OCI-LY3 (cell line): ENCODE data around the gene CLCF1.

ENCODE experiments used
- H2AFZ ChIP-seq: fragments of 200-600, 300-600 bp; shearing (Covaris generic); 2 replicates; pipeline ENCODE4 v1.6.0; 2014; ENCODE audit warnings: antibody characterized with exemption, low read depth, low read length
- H3K27ac ChIP-seq: fragments of 200-600, 300-600 bp; sonication (generic); 2 replicates; pipeline ENCODE4 v1.5.1; 2014; ENCODE audit warnings: mild to moderate bottlenecking, low read length, moderate library complexity, mixed read lengths
- H3K27me3 ChIP-seq: fragments of 200-600, 300-600 bp; sonication (generic); 2 replicates; pipeline ENCODE4 v1.6.1; 2014; ENCODE audit warnings: low read depth, low read length, mixed read lengths
- H3K36me3 ChIP-seq: fragments of 200-600, 300-600 bp; sonication (generic); replicated peaks from 2 replicates; pipeline ENCODE3; 2014; ENCODE audit warnings: low read depth, low read length, mixed read lengths
- H3K4me1 ChIP-seq: fragments of 300-600, 200-600 bp; sonication (generic); 2 replicates; pipeline ENCODE4 v1.6.1; 2014; ENCODE audit warnings: low read length, mixed read lengths
- H3K4me2 ChIP-seq: fragments of 200-600, 300-600 bp; sonication (generic); 2 replicates; pipeline ENCODE4 v1.6.1; 2014; ENCODE audit warnings: low read length, mixed read lengths
- H3K4me3 ChIP-seq: fragments of 300-600, 200-600 bp; sonication (generic); 2 replicates; pipeline ENCODE4 v1.5.1; 2014; ENCODE audit warnings: antibody characterized with exemption, mild to moderate bottlenecking, low read length, moderate library complexity
- H3K79me2 ChIP-seq: fragments of 300-600, 200-600 bp; shearing (Covaris generic); 2 replicates; pipeline ENCODE4 v1.6.1; 2014; ENCODE audit warnings: mild to moderate bottlenecking, low read length, mixed read lengths
- H3K9ac ChIP-seq: fragments of 300-600, 200-600 bp; shearing (Covaris generic); 2 replicates; pipeline ENCODE4 v1.6.0; 2014; ENCODE audit warnings: mild to moderate bottlenecking, low read length, moderate library complexity
- H3K9me3 ChIP-seq: fragments of 200-600, 300-600 bp; shearing (Covaris generic); 2 replicates; pipeline ENCODE4 v1.6.1; 2014; ENCODE audit warnings: low read length, mixed read lengths; ENCODE audit not compliant: insufficient read depth
- H4K20me1 ChIP-seq: fragments of 200-600, 300-600 bp; sonication (generic); 2 replicates; pipeline ENCODE4 v1.6.1; 2016; ENCODE audit warnings: low read length, mixed read lengths; ENCODE audit not compliant: insufficient read depth
- CTCF ChIP-seq: fragments of 200-600, 300-600 bp; sonication (generic); IDR thresholded peaks from 2 replicates; pipeline ENCODE4 v1.5.1; 2014; ENCODE audit warnings: antibody characterized with exemption, low read length, low read depth
- EZH2phosphoT487 ChIP-seq: fragments of 200-600 bp; shearing (Covaris generic); IDR thresholded peaks from 2 replicates; pipeline ENCODE4 v1.6.1; 2018; ENCODE audit warnings: antibody characterized with exemption, mixed run types, low read depth

Gene CLCF1

GRCh38 chr11:67401495-67402191 lies 28.2 kb upstream of the CLCF1 start, which contains the start of gene PPP1CA:
Gene PPP1CA (minus strand): TSS chr11:67401858. CDS start chr11:67401782, 76 bp downstream.
- H2AFZ ChIP-seq: 0 out of 2 replicates have a peak within 1 kb of the TSS, but pooled peaks have one; percentile 45
- peaks cover 8% of the 10 kb centered on the region; the same call in 1 of the 2 replicates for H4K20me1 ChIP-seq
- peak within 1 kb of the TSS; percentile 97 for H3K9ac ChIP-seq
- TF ChIP-seq CTCF (peak; percentile 27), EZH2phosphoT487 (no peak)
- H3K4me3 ChIP-seq: peak within 1 kb of the TSS; percentile 94
- H3K4me2 ChIP-seq: peak within 1 kb of the TSS; percentile 98
- peaks cover 34% of the 10 kb centered on the region for H3K36me3 ChIP-seq
- H3K27me3 ChIP-seq: no peaks in the 10 kb centered on the region
- H3K9me3 ChIP-seq: no peaks in the 10 kb centered on the region
- H3K27ac ChIP-seq: peak within 1 kb of the TSS; percentile 79
- H3K4me1 ChIP-seq: peaks cover 39% of the 10 kb centered on the region
- H3K79me2 ChIP-seq: peaks cover 21% of the 10 kb centered on the region

DNA sequence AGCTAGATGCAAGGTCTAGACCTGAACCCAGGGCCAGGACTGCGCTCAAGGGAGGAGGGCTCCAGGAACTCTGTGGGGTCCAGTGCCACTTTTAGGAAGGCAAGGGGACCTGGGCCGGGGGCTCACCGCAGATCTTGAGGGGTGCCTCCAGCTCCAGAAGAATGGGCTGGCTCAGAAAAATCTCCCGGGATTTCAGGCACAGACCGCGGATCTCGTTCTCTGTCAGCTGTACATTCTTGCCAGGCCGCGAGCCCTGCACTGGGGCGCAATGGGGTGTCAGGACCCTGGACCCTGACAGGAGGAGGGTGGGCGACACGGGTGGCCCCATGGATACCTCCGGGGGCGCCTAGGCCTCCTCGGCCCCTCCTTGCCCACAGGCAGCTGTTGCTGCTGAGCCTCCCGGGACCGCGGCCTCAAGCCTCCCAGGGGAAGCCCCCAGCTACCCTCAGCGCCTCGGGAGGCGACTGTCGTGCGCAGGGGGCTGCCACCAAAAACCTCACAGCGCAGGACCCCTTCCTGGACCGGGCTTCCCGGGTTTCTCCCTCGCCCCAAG lies 27.6 kb upstream of the CLCF1 start:
- TF ChIP-seq EZH2phosphoT487 (no peak), CTCF (no peak)
- Histone ChIP-seq H3K9ac (peak overlapping the region; percentile 97), H2AFZ (no peak overlapping the region), H3K79me2 (peaks cover 21% of the 10 kb centered on the region), H3K9me3 (no peaks in the 10 kb centered on the region), H3K27me3 (no peaks in the 10 kb centered on the region), H4K20me1 (peaks cover 11% of the 10 kb centered on the region; the same call in 1 of the 2 replicates), H3K36me3 (peaks cover 39% of the 10 kb centered on the region), H3K4me3 (peak overlapping the region; percentile 94), H3K4me2 (peak overlapping the region; percentile 93), H3K27ac (peak overlapping the region; percentile 67), H3K4me1 (peaks cover 39% of the 10 kb centered on the region)

DNA sequence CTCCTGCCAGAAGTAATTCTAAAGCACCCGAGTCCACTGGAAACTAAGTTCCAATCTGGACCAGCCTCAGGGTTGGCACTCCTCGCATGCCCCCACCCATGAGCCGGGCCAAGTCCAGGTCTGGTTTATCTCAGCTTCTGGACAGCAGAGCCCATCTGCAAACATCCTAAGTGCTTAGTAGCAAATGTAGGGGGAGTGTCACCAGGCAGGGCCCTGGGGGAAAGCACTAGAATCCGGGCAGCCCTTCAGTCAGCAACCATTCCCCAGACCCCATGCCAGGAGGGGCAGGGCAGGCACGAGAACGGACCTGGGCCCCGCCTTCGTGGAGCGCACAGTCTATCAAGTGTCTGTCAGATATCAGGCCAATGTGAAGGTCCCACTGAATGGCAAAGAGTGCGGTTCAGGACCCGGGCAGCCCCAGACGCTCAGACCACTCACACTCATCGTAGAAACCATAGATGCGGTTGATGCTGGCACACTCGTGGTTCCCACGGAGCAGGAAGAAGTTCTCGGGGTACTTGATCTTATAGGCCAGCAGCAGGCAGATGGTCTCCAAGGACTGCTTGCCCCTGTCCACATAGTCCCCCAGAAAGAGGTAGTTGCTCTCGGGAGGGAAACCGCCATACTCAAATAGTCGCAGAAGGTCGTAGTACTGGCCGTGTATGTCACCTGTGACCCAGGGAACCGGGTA lies 27.0 kb upstream of the CLCF1 start:
- H3K79me2 ChIP-seq: peaks cover 21% of the 10 kb centered on the region
- H2AFZ ChIP-seq: no peak overlapping the region
- peak overlapping the region; percentile 93 for H3K4me2 ChIP-seq
- H3K27ac ChIP-seq: peak overlapping the region; percentile 67
- H3K27me3 ChIP-seq: no peaks in the 10 kb centered on the region
- peak overlapping the region; percentile 97 for H3K9ac ChIP-seq
- H3K4me3 ChIP-seq: peak overlapping the region; percentile 94
- peaks cover 11% of the 10 kb centered on the region; the same call in 1 of the 2 replicates for H4K20me1 ChIP-seq
- peaks cover 42% of the 10 kb centered on the region for H3K36me3 ChIP-seq
- peaks cover 39% of the 10 kb centered on the region for H3K4me1 ChIP-seq
- TF ChIP-seq CTCF: no peak
- no peak for TF ChIP-seq EZH2phosphoT487
- no peaks in the 10 kb centered on the region for H3K9me3 ChIP-seq
